ENCODE measurements around the gene BOK.
"Not testable (repeated sequence)": the region's sequence is repeated elsewhere in the genome, so short reads cannot be mapped to it uniquely, and the experiment has no call there.

Gene BOK

GRCh38 chr2:241574911-241575623 is 16.5 kb downstream of the BOK start:
- DNase-seq = no peak

DNA sequence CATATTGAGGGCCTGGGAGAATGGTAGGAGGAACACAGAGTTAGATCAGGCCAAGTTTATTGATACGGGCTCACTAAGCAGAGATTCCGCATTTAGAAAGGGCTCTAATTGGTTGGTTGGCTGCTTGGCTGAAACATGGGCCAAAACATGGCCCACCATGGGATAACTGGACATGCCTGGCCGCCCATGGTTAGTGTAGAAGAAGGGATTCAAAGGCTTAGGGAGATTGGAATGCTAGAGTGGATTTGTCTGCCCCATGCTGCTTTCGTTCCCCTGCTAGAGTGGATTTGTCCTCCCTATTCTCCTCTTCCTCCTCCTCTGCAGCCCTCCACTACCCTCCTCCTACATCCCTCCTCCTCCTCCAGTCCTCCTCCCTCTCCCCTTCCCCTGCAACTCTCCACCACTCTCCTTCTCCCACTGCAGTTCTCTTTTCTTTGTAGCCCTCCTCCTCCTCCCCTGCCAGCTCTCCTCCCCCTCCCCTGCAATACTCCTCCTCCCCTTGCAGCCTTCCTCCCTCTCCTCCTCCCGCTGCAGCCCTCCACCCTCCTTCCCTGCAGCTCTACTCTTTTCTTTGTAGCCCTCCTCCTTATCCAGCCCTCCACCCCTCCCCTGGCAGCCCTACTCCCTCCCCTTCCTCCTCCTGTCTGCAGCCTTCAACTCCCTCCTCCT is 17.2 kb downstream of the BOK start:
- DNase-seq = no peak

DNA sequence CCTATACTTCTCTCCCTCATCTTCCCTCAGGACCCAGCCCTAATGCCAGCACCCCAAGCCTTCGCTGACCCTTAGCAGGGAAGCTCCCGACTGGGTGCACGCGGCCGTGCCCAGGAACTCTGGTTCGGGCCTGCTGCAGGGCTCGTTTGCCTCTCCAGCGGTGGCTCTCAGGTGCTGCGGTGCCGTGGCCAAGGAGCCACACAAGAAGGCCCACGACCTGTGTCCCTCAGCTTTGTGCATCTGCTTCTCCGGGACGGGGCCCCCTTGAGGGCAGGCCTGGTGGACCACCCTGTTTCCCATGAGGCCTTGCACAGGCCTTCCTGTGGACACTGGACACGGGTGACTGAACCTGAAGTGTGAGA is 17.7 kb downstream of the BOK start:
- no peak for DNase-seq

DNA sequence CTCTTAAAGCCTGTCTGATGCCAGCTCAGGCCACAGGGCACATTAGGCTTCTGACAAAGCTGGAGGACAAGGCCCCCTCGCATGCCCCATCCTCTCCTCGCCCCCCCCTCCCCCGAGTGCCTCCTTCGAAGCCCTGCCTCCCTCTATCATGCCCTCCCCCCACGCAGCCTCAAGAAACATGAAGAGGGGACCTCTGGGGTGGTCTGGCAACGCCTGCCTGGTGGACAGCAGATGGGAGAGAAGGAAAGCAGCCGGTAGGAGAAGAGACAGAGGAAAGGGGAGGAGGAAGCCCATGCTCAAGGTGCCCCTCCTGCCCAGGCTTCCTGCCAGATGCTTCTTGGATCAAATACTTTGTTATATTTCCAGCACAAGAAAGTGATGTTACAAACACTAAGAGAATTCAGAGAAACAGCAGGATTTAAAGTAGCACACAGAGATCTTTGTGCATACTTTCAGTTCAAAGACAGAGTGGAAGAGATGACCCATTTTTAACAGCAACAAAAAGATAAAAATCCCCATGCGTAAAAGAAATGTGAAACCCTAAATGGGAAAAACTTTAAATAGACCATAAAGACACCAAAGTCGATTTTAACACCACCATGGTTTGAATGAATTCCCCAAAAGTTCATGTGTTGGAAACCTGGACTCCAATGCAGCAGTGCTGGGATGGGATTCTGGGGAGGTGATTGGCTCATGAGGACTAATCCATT is 19.0 kb downstream of the BOK start:
- no peak for DNase-seq

- DNase-seq = no peak
Measured at GRCh38 chr2:241579281-241579680, 20.7 kb downstream of the BOK start.

- DNase-seq = no peak
Measured at GRCh38 chr2:241582328-241582727, 23.8 kb downstream of the BOK start.

- no peak for DNase-seq
Measured at GRCh38 chr2:241582806-241583205, 24.3 kb downstream of the BOK start.

- DNase-seq = no peak
Measured at GRCh38 chr2:241584436-241584835, 25.9 kb downstream of the BOK start.

DNA sequence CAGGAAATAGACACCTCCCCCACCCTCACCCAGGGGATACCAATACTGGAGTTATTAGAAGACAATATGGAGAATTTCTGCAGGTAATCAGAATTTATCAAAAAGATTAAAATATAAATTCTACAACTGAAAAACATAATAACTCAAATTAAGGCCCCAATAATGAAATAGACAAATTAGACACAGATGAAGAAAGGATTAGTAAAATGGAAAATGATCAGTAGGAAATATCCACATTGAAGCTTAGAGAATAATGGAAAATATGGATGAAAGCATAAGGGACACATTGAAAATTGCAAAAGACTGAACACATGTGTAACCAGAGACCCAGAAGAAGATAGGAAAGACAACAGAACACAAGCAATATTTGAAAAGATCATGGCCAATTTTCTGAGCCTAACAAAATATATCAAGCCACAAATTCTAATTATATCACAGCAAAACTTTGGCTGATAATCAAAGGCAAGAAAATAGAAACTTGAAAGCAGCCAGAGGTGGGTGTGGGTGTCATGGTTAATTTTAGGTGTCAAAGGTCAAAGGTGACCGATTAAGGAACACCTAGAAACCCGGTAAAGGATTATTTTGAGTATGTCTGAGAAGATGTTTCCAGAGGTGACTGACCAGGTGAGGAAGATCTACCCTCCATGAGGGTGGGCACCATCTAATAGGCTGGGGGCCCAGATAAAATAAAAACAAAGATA is 28.2 kb downstream of the BOK start:
- no peak for DNase-seq

GRCh38 chr2:241589863-241590262 is 31.3 kb downstream of the BOK start:
- DNase-seq = not testable (repeated sequence)

DNA sequence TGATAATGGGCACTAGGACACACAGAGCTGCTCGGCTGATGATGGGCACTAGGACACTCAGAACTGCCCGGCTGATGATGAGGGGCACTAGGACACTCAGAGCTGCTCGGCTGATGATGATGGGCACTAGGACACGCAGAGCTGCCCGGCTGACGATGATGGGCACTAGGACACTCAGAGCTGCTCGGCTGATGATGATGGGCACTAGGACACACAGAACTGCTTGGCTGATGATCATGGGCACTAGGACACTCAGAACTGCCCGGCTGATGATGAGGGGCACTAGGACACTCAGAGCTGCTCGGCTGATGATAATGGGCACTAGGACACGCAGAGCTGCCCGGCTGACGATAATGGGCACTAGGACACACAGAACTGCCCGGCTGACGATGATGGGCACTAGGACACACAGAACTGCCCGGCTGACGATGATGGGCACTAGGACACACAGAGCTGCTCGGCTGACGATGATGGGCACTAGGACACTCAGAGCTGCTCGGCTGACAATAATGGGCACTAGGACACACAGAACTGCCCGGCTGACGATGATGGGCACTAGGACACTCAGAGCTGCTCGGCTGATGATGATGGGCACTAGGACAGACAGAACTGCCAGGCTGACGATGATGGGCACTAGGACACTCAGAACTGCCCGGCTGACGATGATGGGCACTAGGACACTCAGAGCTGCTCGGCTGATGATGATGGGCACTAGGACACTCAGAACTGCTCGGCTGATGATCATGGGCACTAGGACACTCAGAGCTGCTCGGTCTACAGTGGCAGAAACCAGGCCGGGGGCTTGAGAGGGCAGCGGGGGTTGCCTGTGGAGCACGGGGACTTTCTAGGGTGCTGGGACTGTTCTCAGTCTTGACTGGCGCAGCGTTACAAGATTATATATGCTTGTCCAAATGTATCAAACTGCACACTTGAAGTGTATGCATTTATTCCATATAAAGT is 32.2 kb downstream of the BOK start:
- not testable (repeated sequence) for DNase-seq

DNA sequence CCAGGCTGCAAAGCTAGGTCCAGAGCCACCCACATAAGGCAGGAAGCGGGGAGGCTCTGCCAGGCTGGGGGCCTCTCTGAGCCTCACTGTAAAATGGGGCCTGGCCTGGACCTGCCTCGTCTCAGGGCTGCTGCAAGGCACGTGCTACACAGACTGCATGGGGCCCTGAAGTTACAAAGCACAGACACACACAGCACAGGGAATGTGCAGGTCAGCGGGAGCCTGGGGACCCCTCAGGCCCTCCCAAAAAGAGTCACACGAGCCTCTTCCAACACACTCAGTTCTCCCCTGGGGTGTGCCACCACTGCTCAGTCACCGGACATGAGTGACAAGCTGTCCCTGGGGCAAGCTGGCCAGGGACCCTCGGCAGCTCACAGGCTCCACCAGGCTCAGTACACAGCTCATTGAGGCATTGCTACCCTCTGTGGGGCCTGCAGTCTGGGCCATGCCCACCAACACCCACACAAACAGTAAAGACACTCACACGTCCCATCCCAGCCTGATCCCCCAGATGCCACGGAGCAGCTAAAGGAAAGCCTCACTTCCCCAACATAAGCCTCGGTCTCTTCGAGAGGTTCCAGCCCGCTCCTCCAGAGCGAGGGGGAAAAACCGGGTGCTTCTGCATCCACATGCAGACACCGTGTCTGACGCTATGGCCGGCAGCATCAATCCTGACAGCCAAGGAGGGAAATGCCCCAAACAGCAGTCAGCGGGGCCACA is 33.7 kb downstream of the BOK start:
- no peak for DNase-seq

DNA sequence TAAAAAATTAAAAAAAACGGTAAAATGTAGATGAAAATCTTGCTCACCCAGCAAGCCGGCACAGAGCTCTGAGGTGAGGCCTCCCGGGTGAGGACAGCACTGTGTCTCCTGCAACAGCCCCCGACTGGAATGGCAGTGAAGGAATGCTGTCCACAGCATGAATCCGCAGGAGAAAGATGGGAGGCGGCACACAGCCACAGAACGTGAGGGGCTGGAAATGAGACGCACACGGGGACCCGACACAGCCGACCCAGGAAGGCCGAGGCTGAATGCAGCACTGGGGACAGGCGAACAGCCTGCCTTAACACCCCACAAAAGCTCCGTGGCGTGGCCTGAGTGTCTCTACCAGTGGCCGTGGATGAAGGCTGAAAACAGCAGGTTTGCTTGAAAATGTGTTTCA is 34.7 kb downstream of the BOK start:
- DNase-seq = no peak

DNA sequence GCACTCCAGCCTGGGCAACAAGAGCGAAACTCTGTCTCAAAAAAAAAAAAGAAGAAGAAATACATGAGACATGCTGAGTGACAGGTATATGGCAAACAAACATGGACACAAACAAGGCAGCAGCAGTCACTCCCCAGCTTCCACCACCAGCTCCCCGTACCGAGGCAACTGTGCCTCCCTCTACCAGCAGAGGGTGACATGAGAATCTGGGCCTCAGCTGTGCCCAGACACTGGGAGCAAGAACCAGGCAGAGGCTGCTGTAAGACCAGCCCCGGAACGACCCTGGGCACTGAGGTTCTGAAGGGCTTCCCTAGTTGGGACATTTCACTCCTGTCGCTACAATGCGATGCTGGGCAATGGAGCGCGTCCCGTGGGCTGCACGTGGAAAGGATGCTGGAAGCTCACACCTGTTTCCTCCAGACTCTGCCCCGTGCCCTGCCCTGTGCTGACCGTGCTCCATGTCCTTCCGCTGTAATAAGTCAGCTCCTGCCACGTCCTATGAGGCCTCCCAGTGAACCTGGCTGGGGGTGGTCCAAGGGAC is 37.1 kb downstream of the BOK start:
- no peak for DNase-seq

- DNase-seq = no peak
Measured at GRCh38 chr2:241597561-241597960, 39.0 kb downstream of the BOK start.

GRCh38 chr2:241598061-241598460 is 39.5 kb downstream of the BOK start:
- DNase-seq = no peak

GRCh38 chr2:241598487-241598886 is 39.9 kb downstream of the BOK start:
- no peak for DNase-seq

DNA sequence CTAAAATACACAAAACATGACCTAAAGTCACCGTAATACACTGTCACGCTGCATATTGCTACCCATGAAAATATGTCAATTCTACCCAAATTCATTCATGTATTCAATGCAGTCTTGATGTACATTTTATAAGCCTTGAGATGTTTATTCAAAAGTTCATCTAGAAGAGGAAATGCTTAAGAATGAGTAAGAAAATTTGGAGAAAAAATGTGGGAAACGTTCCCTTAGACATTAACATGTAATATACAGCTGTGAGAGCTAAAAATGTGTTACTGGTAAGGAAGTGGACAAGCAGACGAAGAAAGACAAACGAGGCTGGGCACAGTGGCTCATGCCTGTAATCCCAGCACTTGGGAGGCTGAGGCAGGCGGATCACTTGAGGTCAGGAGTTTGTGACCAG is 41.1 kb downstream of the BOK start:
- no peak for DNase-seq

GRCh38 chr2:241601841-241602240 is 43.3 kb downstream of the BOK start:
- no peak for DNase-seq

DNA sequence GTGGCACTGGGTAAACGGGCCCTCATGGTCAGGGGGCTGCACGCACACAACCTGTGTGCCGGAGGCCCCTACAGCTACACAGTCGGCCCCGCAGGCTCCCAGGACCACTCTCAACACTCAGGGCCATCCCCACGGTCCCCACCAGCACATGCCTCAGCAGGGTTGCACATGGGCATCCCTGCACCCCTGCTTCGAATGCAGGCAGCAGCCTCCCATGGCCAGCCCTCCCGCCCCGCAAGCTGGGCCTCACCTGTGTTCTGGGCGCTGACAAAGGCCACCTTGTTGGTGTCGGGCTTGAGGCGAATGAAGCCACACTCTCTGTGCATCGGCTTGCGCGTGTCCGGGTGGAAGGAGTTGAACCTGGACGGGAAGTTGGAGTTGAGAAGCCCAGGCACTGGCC is 44.2 kb downstream of the BOK start:
- no peak for DNase-seq

- no peak for DNase-seq
Measured at GRCh38 chr2:241603686-241604085, 45.1 kb downstream of the BOK start.
